Thoracic aorta (tissue), 2 donors: ENCODE results near the gene CNPY1. TPM values are rescaled to one million over a fixed set of nuclear protein-coding genes. Genes with fewer than 3 reads are reported as not detected.

Experiments
- ATAC-seq: fragments of 150-250 bp; one replicate; pipeline ENCODE4 v1.8.0; 2017; ENCODE audit warnings: low read depth; ENCODE audit not compliant: insufficient number of reproducible peaks, low FRiP score
- DNase-seq: peaks from one replicate; pipeline ENCODE4 v3.0.0-alpha.2; 2020; ENCODE audit warnings: low spot score
- H3K27ac ChIP-seq, 2 donors: fragments of 200-600 bp; sonication (generic); 1 replicate in 1 of 2; 2 replicates in 1 of 2; pipeline ENCODE4 v1.5.1; 2016; ENCODE audit warnings: mild to moderate bottlenecking in 2 of 2, moderate library complexity in 2 of 2
- H3K27me3 ChIP-seq: fragments of 200-600 bp; sonication (generic); replicated peaks from 2 replicates; pipeline ENCODE4 v1.6.0; 2016; ENCODE audit warnings: mild to moderate bottlenecking; ENCODE audit not compliant: insufficient read depth
- H3K36me3 ChIP-seq: fragments of 200-600 bp; sonication (generic); one replicate; pipeline ENCODE4 v1.5.1; 2016
- H3K4me1 ChIP-seq, 2 donors: fragments of 200-600 bp; sonication (generic); 1 replicate in 1 of 2; 2 replicates in 1 of 2; pipeline versions ENCODE4 v1.5.1 to v1.6.0; 2016; ENCODE audit warnings: low read depth in 2 of 2, mild to moderate bottlenecking in 1 of 2; ENCODE audit not compliant: control insufficient read depth in 1 of 2
- H3K4me3 ChIP-seq: fragments of 200-600 bp; sonication (generic); 2 replicates; pipeline ENCODE4 v1.5.1; 2016; ENCODE audit warnings: mild to moderate bottlenecking
- H3K9me3 ChIP-seq: fragments of 200-600 bp; sonication (generic); 2 replicates; pipeline ENCODE4 v1.5.1; 2016
- CTCF ChIP-seq: fragments of 200-600 bp; sonication (generic); IDR thresholded peaks from one replicate; pipeline ENCODE4 v1.5.1; 2019; ENCODE audit warnings: antibody characterized with exemption
- total RNA-seq, 2 donors: library from RNA; depleted of rRNA; stranded (reverse); fragments of >200 nt; gene quantifications; one replicate each; pipeline versions ENCODE4 v1.1.0 to v1.2.3, GENCODE V29; 2016

CNPY1 gene
- total RNA-seq, 2 donors from 2014 or later = not detected

- ATAC-seq = no peak
- Histone ChIP-seq H3K36me3 (no peaks in the 10 kb centered on the region), H3K27ac (no peak overlapping the region), H3K9me3 (no peaks in the 10 kb centered on the region), H3K27me3 (no peaks in the 10 kb centered on the region), H3K4me1 (no peaks in the 10 kb centered on the region), H3K4me3 (no peak overlapping the region)
- no peak for TF ChIP-seq CTCF
- DNase-seq = no peak
Observed at GRCh38 chr7:155571581-155572345, 25.4 kb upstream of the CNPY1 start.

- Histone ChIP-seq H3K27me3 (no peaks in the 10 kb centered on the region), H3K27ac (no peak overlapping the region), H3K36me3 (no peaks in the 10 kb centered on the region), H3K4me3 (no peak overlapping the region), H3K9me3 (no peaks in the 10 kb centered on the region), H3K4me1 (no peaks in the 10 kb centered on the region)
- DNase-seq (no peak), ATAC-seq (no peak)
- TF ChIP-seq CTCF = no peak
Observed at GRCh38 chr7:155570991-155571390, 24.6 kb upstream of the CNPY1 start.

GRCh38 chr7:155570171-155570958 lies 24.0 kb upstream of the CNPY1 start:
- H3K4me3 ChIP-seq = no peak overlapping the region
- no peak for DNase-seq
- H3K4me1 ChIP-seq = no peaks in the 10 kb centered on the region
- no peaks in the 10 kb centered on the region for H3K9me3 ChIP-seq
- TF ChIP-seq CTCF = no peak
- H3K27ac ChIP-seq = no peak overlapping the region
- H3K36me3 ChIP-seq = no peaks in the 10 kb centered on the region
- H3K27me3 ChIP-seq = no peaks in the 10 kb centered on the region
- no peak for ATAC-seq

- ATAC-seq (no peak), DNase-seq (no peak)
- no peaks in the 10 kb centered on the region for H3K9me3 ChIP-seq
- H3K4me1 ChIP-seq = no peaks in the 10 kb centered on the region
- H3K4me3 ChIP-seq = no peak overlapping the region
- H3K36me3 ChIP-seq = no peaks in the 10 kb centered on the region
- H3K27ac ChIP-seq = no peak overlapping the region
- no peaks in the 10 kb centered on the region for H3K27me3 ChIP-seq
- TF ChIP-seq CTCF = no peak
Observed at GRCh38 chr7:155569681-155570080, 23.3 kb upstream of the CNPY1 start.

GRCh38 chr7:155568842-155569494 lies 22.6 kb upstream of the CNPY1 start:
- H3K36me3 ChIP-seq = no peaks in the 10 kb centered on the region
- no peaks in the 10 kb centered on the region for H3K27me3 ChIP-seq
- no peak overlapping the region for H3K27ac ChIP-seq
- no peak overlapping the region for H3K4me3 ChIP-seq
- no peak for ATAC-seq
- H3K9me3 ChIP-seq = no peaks in the 10 kb centered on the region
- no peak for DNase-seq
- no peak for TF ChIP-seq CTCF
- no peaks in the 10 kb centered on the region for H3K4me1 ChIP-seq
